ENCODE results near the gene PTPRK. TPM values are rescaled to one million over a fixed set of nuclear protein-coding genes. Genes with fewer than 3 reads are reported as not detected.

PTPRK gene
- total RNA-seq, 2 donors from 2014 or later: 60.6 to 121 TPM

- H3K27ac ChIP-seq: no peak overlapping the region
- intact Hi-C loops (cut with DNase I): no loop called here
- H3K27me3 ChIP-seq: no peaks in the 10 kb centered on the region
- H3K4me3 ChIP-seq: no peak overlapping the region
- H3K4me1 ChIP-seq: no peaks in the 10 kb centered on the region
- DNase-seq (no peak), ATAC-seq (no peak)
- no peak for TF ChIP-seq POLR2A (IDR thresholded peaks at IDR 0.05)
- no peak for TF ChIP-seq CTCF (IDR thresholded peaks at IDR 0.05)
- H3K9me3 ChIP-seq: no peaks in the 10 kb centered on the region
- WGBS, 2 donors: 61 to 69% methylated on average over 3 of the region's 3 CpGs
- no peaks in the 10 kb centered on the region for H3K36me3 ChIP-seq (replicated peaks in 1 of 2; ENCODE audit: insufficient read depth in 1 of 2, low read depth in 2 of 2)
Observed at GRCh38 chr6:128131566-128131965, 388.8 kb downstream of the PTPRK start.

- Histone ChIP-seq H3K36me3 (replicated peaks in 1 of 2; ENCODE audit: insufficient read depth in 1 of 2, low read depth in 2 of 2) (no peaks in the 10 kb centered on the region), H3K4me3 (no peak overlapping the region), H3K9me3 (no peaks in the 10 kb centered on the region), H3K27me3 (no peaks in the 10 kb centered on the region), H3K27ac (no peak overlapping the region), H3K4me1 (no peaks in the 10 kb centered on the region)
- no peak for ATAC-seq
- 95 to 99% methylated on average over 4 of the region's 4 CpGs for WGBS, 2 donors
- intact Hi-C loops (cut with DNase I): no loop called here
- TF ChIP-seq CTCF (IDR thresholded peaks at IDR 0.05) (no peak), POLR2A (IDR thresholded peaks at IDR 0.05) (no peak)
- no peak for DNase-seq
Observed at GRCh38 chr6:128131036-128131435, 389.4 kb downstream of the PTPRK start.

GRCh38 chr6:128129679-128130078 lies 390.7 kb downstream of the PTPRK start:
- no peak for ATAC-seq
- no peaks in the 10 kb centered on the region for H3K9me3 ChIP-seq
- no peak overlapping the region for H3K27ac ChIP-seq
- H3K27me3 ChIP-seq: no peaks in the 10 kb centered on the region
- DNase-seq: no peak
- no peaks in the 10 kb centered on the region for H3K36me3 ChIP-seq (replicated peaks in 1 of 2; ENCODE audit: insufficient read depth in 1 of 2, low read depth in 2 of 2)
- intact Hi-C loops (cut with DNase I): no loop called here
- H3K4me1 ChIP-seq: no peaks in the 10 kb centered on the region
- no peak overlapping the region for H3K4me3 ChIP-seq
- TF ChIP-seq POLR2A (IDR thresholded peaks at IDR 0.05) (no peak), CTCF (IDR thresholded peaks at IDR 0.05) (no peak)

- H3K4me3 ChIP-seq: no peak overlapping the region
- H3K9me3 ChIP-seq: no peaks in the 10 kb centered on the region
Observed at GRCh38 chr6:128127650-128128049, 392.7 kb downstream of the PTPRK start.

More at GRCh38 chr6:128127650-128128049, 392.7 kb downstream of the PTPRK start:
- 90 to 100% methylated on average over 1 of the region's 1 CpG for WGBS, 2 donors
- intact Hi-C loops (cut with DNase I): no loop called here
- ATAC-seq (no peak), DNase-seq (no peak)
- Histone ChIP-seq H3K36me3 (replicated peaks in 1 of 2; ENCODE audit: insufficient read depth in 1 of 2, low read depth in 2 of 2) (no peaks in the 10 kb centered on the region), H3K27ac (no peak overlapping the region), H3K4me1 (no peaks in the 10 kb centered on the region), H3K27me3 (no peaks in the 10 kb centered on the region)
- TF ChIP-seq POLR2A (IDR thresholded peaks at IDR 0.05): no peak
- no peak for TF ChIP-seq CTCF (IDR thresholded peaks at IDR 0.05)
